Measurements from ENCODE around the gene PRAMEF8. TPM values are rescaled to one million over a fixed set of nuclear protein-coding genes. Genes with fewer than 3 reads are reported as not detected.

The PRAMEF8 gene
- not detected in 2 replicates for total RNA-seq

DNA sequence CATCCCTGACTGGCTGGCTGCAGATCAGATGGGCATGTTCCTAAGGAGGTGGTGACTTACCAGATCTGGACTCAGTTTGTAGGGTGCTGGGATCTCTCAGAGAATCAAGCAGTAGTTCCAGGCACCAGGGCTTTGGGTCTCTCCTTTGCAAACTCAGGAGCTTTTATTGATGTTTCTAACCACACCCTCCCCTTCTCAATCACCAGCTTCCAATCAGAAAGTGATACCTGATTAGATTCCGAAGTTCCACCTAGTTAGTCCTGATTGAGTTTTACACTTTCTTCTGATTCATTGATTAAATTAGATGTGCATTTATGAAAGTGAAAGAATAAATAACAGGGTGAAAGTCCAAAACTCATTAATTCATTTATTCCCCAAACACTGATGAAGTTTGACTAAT is at the start of gene PRAMEF8:
Gene PRAMEF8, minus strand, starts transcription at position 101 of the 400 bp plus-strand sequence. CDS start 1,046 bp downstream, outside the sequence.

GRCh38 chr1:13315281-13315680 is 30.3 kb upstream of the PRAMEF8 start, which contains the start of gene PRAMEF15:
TSS of gene PRAMEF15 (plus strand) at chr1:13315581. CDS start at chr1:13318408, 2,827 bp downstream.

DNA sequence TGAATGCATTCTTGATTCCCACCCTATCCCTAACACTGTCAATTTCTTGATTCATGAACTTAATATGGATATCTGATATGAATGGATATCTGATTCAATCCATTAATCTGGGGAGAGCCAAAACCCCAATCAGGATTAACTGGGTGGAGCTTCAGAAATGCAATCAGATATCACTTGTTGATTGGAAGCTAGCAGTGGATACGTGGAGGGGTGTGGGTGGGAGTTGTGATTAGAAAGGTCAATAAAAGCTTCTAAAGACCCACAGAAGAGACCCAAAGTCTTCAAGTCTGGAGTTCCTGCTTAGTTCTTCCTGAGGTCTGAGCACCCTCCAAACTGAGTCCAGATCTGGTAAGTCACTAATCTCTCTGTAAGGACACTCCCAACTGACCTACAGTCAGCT is 18.3 kb upstream of the PRAMEF8 start, which contains the start of gene PRAMEF33:
Gene PRAMEF33, plus strand, starts transcription at position 301 of the 400 bp plus-strand sequence. CDS start 2,416 bp downstream, outside the sequence.

GRCh38 chr1:13253898-13254297 is 31.0 kb downstream of the PRAMEF8 start, which contains the start of gene PRAMEF5:
TSS of gene PRAMEF5 (plus strand) at chr1:13254198. CDS start at chr1:13259269, 5,071 bp downstream.

Other genes starting within 250 kb of the PRAMEF8 start
- not detected in 2 replicates for gene PRAMEF27, start 228.6 kb downstream of the PRAMEF8 start, total RNA-seq
- gene HNRNPCL3, start 224.4 kb downstream of the PRAMEF8 start, total RNA-seq, result not detected in 2 replicates
- gene PRAMEF25, start 214.4 kb downstream of the PRAMEF8 start, total RNA-seq, result not detected in 2 replicates
- gene HNRNPCL2, start 168.3 kb downstream of the PRAMEF8 start, total RNA-seq, result not detected in 2 replicates
- gene PRAMEF26, start 129.1 kb downstream of the PRAMEF8 start, total RNA-seq, result not detected in 2 replicates
- not detected in 2 replicates for gene HNRNPCL4, start 119.5 kb downstream of the PRAMEF8 start, total RNA-seq
- not detected in 2 replicates for gene PRAMEF9, start 113.3 kb downstream of the PRAMEF8 start, total RNA-seq
- gene PRAMEF13, start 83.7 kb downstream of the PRAMEF8 start, total RNA-seq, result not detected in 2 replicates
- gene PRAMEF18, start 59.0 kb downstream of the PRAMEF8 start, total RNA-seq, result not detected in 2 replicates
- not detected in 2 replicates for gene PRAMEF5, start 30.9 kb downstream of the PRAMEF8 start, total RNA-seq
- not detected in 2 replicates for gene PRAMEF33, start 18.4 kb upstream of the PRAMEF8 start, total RNA-seq
- gene PRAMEF15, start 30.4 kb upstream of the PRAMEF8 start, total RNA-seq, result not detected in 2 replicates
- not detected in 2 replicates for gene PRAMEF14, start 62.0 kb upstream of the PRAMEF8 start, total RNA-seq
- not detected in 2 replicates for gene PRAMEF19, start 86.8 kb upstream of the PRAMEF8 start, total RNA-seq
- gene PRAMEF17, start 104.5 kb upstream of the PRAMEF8 start, total RNA-seq, result not detected in 2 replicates
- not detected in 2 replicates for gene PRAMEF20, start 125.3 kb upstream of the PRAMEF8 start, total RNA-seq
- 0.40 and 0.54 TPM in 2 replicates for gene LRRC38, start 228.9 kb upstream of the PRAMEF8 start, total RNA-seq

Measured in mammary microvascular endothelial cell (primary cell).